Activated B cell treated with CpG ODN at 0.5 μM for 24 hours (primary cell): ENCODE data around the gene SMAGP. TPM values are rescaled to one million over a fixed set of nuclear protein-coding genes. Genes with fewer than 3 reads are reported as not detected.

ENCODE experiments used
- ATAC-seq: fragments of 200-7000 bp; cut with Tn5 transposase; one replicate; pipeline ENCODE4 v1.10.0; 2021; ENCODE audit warnings: low read depth, mild to moderate bottlenecking, moderate library complexity
- CTCF ChIA-PET: fragments of 350-600 bp; sonication (Branson Sonifier 250); formaldehyde crosslinking; loops from one replicate; lab custom pipeline; 2021; ENCODE audit warnings: antibody characterized with exemption; lab: Charles Lee
- POLR2A ChIA-PET: fragments of 350-600 bp; sonication (Branson Sonifier 250); formaldehyde crosslinking; loops from one replicate; lab custom pipeline; 2021; ENCODE audit warnings: antibody characterized with exemption; lab: Charles Lee
- DNase-seq: peaks from one replicate; pipeline ENCODE4 v3.0.0; 2022
- H3K27ac Mint-ChIP-seq: one replicate; pipeline ENCODE4 v1.8.0; 2020; ENCODE audit warnings: mixed read lengths
- H3K27me3 Mint-ChIP-seq: one replicate; pipeline ENCODE4 v1.8.0; 2021; ENCODE audit warnings: mixed read lengths
- H3K36me3 Mint-ChIP-seq: one replicate; pipeline ENCODE4 v1.8.0; 2021; ENCODE audit warnings: low read depth, mixed read lengths
- H3K4me1 Mint-ChIP-seq: one replicate; pipeline ENCODE4 v1.8.0; 2021; ENCODE audit warnings: mixed read lengths
- H3K4me3 Mint-ChIP-seq: one replicate; pipeline ENCODE4 v1.8.0; 2020; ENCODE audit warnings: mild to moderate bottlenecking, mixed read lengths
- H3K9me3 Mint-ChIP-seq: one replicate; pipeline ENCODE4 v1.8.0; 2020; ENCODE audit warnings: mixed read lengths
- intact Hi-C: fragments of 100-400 bp; cut with micrococcal nuclease; formaldehyde crosslinking; loops from one replicate; pipeline ENCODE4 v1.15.1; 2024
- total RNA-seq: library from RNA; stranded (reverse); gene quantifications from 2 replicates; pipeline ENCODE4 v1.2.3, GENCODE V29; 2022
- TF ChIP-seq, protein P1 (sequence below): fragments of 200-600 bp; IDR thresholded peaks from one replicate; pipeline ENCODE4 v1.8.0; 2022; ENCODE audit warnings: antibody characterized with exemption, mild to moderate bottlenecking

SMAGP gene
- total RNA-seq, 1 donor from 2014 or later: 11.5 TPM

DNA sequence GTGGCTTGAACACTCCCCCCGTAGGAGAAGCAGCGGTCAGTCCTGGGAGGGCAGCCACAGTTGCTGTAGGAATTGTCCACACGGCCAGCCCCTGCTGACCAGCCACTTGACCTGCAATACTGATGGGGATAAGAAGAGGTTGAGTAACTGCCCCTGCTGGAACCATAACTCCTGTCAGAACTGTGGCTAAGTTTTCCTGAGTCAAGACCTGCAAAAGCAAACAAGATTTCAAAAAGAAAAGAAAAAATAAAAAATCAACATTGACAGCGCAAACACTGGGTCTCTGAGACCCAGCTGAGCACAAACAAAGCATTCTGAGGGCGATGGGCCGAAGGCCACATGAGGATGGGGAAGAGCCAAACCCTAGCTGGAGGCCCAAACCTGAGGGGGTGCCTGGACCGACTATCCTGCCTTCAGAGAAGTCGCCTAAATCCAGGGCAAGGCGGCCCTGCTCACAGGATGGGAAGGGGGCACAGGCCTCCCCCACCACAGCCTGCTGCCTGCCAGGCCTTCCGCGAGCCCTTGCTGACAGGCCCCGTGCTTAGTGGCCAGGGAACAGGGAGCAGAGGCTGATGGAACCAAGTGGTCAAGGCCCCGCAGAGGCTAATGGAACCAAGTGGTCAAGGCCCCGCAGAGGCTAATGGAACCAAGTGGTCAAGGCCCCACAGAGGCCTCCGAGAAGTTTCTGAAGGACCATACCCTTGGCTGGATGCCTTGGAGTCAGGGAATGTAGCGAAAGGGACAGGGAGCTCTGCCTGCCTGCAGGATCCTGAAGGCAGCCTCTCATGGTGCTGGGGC lies 71.4 kb downstream of the SMAGP start:
- ChIA-PET POLR2A (no interaction called here), CTCF (no interaction called here)
- TF ChIP-seq, protein P1, sequence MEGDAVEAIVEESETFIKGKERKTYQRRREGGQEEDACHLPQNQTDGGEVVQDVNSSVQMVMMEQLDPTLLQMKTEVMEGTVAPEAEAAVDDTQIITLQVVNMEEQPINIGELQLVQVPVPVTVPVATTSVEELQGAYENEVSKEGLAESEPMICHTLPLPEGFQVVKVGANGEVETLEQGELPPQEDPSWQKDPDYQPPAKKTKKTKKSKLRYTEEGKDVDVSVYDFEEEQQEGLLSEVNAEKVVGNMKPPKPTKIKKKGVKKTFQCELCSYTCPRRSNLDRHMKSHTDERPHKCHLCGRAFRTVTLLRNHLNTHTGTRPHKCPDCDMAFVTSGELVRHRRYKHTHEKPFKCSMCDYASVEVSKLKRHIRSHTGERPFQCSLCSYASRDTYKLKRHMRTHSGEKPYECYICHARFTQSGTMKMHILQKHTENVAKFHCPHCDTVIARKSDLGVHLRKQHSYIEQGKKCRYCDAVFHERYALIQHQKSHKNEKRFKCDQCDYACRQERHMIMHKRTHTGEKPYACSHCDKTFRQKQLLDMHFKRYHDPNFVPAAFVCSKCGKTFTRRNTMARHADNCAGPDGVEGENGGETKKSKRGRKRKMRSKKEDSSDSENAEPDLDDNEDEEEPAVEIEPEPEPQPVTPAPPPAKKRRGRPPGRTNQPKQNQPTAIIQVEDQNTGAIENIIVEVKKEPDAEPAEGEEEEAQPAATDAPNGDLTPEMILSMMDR: no peak
- Mint-ChIP-seq H3K4me1 (no peaks in the 10 kb centered on the region), H3K36me3 (peaks cover 16% of the 10 kb centered on the region), H3K27me3 (no peaks in the 10 kb centered on the region), H3K9me3 (no peaks in the 10 kb centered on the region), H3K4me3 (no peak overlapping the region), H3K27ac (no peak overlapping the region)
- intact Hi-C loops: no loop called here
- ATAC-seq: no peak
- no peak for DNase-seq

DNA sequence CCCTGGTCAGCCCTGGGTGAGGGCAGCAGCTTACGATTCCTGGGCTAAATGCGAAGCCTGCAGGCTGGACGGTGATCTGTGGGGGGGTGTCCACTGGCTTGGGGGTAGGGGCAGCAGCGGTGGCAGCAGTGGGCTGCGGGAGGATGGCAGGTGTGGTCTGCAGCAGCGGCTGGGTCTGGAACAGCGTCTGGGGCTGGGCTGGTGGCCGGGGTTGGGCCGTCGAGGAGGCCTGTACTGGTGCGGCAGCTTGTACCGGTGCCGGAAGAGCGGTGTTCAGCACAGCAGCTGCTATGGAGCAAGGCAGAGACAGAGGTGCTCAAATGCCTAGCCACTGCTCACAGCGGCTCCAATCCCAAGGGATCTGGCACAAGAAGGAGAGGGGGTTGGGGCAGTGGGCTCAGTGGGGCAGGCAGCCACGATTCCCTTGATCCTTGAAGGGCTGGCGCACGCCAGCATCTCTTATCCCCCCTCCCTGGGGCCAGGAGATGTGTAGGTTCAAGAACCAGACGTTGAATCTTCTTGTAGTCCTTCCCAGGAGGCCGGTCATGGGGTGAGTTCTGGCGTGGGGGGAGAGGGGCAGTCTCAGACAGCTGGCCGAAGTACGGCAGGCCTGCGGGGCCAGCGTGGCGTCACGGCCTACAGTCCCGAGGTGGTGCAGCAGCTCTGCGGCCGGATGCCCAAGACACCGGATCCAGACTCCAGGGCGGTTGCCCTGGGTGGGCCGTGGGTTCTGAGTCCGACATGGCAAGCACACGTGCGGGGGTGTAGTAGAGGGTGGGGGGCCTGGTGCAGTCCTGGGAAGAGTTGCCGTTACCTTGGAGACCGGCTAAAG lies 72.3 kb downstream of the SMAGP start:
- POLR2A ChIA-PET: interaction anchor here (0.7 kb wide), 1 partner anchor 158 kb away, joined by 3 read pairs; no protein-coding TSS in a partner anchor
- H3K4me3 Mint-ChIP-seq: no peak overlapping the region

DNA sequence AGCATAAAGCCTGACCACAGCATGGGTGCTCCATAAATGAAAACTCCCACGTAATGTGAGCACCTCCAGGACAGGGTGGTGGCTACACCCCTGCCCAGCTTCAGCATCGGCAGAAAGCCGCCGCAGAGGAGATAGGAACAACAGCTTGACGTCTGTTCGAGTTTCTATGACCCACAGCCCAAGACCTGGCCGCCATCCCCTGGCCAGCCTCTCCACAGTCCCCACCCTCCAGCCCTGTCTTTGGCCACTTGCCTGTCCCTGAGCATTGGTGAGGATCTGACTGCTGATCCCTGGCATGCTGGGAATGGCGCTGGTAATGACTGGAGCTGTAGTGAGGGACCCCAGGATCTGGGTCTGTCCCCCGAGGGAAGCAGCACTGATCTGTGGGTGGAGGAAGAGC lies 73.7 kb downstream of the SMAGP start:
- DNase-seq (no peak), ATAC-seq (no peak)
- no peak overlapping the region for H3K4me3 Mint-ChIP-seq
- H3K27ac Mint-ChIP-seq: no peak overlapping the region
- ChIA-PET POLR2A (no interaction called here), CTCF (no interaction called here)
- peaks cover 26% of the 10 kb centered on the region for H3K36me3 Mint-ChIP-seq
- no peaks in the 10 kb centered on the region for H3K27me3 Mint-ChIP-seq
- TF ChIP-seq, protein P1: no peak
- no peaks in the 10 kb centered on the region for H3K4me1 Mint-ChIP-seq
- H3K9me3 Mint-ChIP-seq: no peaks in the 10 kb centered on the region
- intact Hi-C loops: no loop called here

More for the DNA sequence above, 72.3 kb downstream of the SMAGP start:
- intact Hi-C loops: no loop called here
- H3K4me1 Mint-ChIP-seq: no peaks in the 10 kb centered on the region
- H3K36me3 Mint-ChIP-seq: peaks cover 17% of the 10 kb centered on the region
- DNase-seq (no peak), ATAC-seq (no peak)
- TF ChIP-seq, protein P1: no peak
- no peaks in the 10 kb centered on the region for H3K9me3 Mint-ChIP-seq
- CTCF ChIA-PET: no interaction called here
- H3K27ac Mint-ChIP-seq: no peak overlapping the region
- H3K27me3 Mint-ChIP-seq: no peaks in the 10 kb centered on the region

DNA sequence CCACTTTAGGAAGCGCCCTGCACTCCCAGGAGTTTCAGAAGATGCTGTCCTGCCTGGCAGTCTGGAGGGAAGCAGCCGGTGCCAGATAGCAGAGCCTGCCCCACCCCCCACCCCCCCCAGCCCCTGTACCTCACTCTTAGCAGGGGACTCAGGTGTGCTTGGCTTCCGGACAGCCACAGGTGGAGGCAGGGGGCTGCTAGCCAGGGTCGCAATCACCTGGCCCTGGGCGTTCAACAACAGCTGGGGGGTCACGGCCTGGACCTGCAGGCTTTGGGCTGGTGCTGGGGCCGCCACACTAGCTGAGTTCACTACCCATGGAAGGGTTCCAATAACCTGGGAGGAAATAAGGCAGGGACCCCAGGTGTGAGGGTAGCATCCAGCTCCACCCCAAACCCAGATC lies 74.4 kb downstream of the SMAGP start:
- Mint-ChIP-seq H3K4me1 (no peaks in the 10 kb centered on the region), H3K36me3 (peaks cover 30% of the 10 kb centered on the region), H3K27me3 (no peaks in the 10 kb centered on the region), H3K27ac (no peak overlapping the region), H3K4me3 (no peak overlapping the region), H3K9me3 (no peaks in the 10 kb centered on the region)
- DNase-seq (no peak), ATAC-seq (no peak)
- CTCF ChIA-PET: no interaction called here
- POLR2A ChIA-PET: interaction anchor here (0.7 kb wide), 1 partner anchor 67 kb away, joined by 3 read pairs; no protein-coding TSS in a partner anchor
- TF ChIP-seq, protein P1: no peak
- intact Hi-C loops: no loop called here

Other genes starting within 250 kb of the SMAGP start
- 32.3 and 44.6 TPM in 2 replicates for gene SLC11A2, start 244.0 kb downstream of the SMAGP start, total RNA-seq
- 82.8 and 92.0 TPM in 2 replicates for gene LETMD1, start 222.1 kb downstream of the SMAGP start, total RNA-seq
- gene CSRNP2, start 186.8 kb downstream of the SMAGP start, total RNA-seq: 16.9 and 17.7 TPM in 2 replicates
- gene TFCP2, start 97.3 kb downstream of the SMAGP start, total RNA-seq: 34.9 and 36.7 TPM in 2 replicates
- 20.3 and 26.2 TPM in 2 replicates for gene POU6F1, start 52.4 kb downstream of the SMAGP start, total RNA-seq
- 209 and 214 TPM in 2 replicates for gene DAZAP2, start 31.6 kb downstream of the SMAGP start, total RNA-seq
- 22.2 and 25.6 TPM in 2 replicates for gene BIN2, start 53.8 kb upstream of the SMAGP start, total RNA-seq
- gene CELA1, start 76.3 kb upstream of the SMAGP start, total RNA-seq: not detected in 2 replicates
- gene GALNT6, start 121.0 kb upstream of the SMAGP start, total RNA-seq: 23.8 and 24.4 TPM in 2 replicates
- 5.2 and 5.8 TPM in 2 replicates for gene SLC4A8, start 154.4 kb upstream of the SMAGP start, total RNA-seq